K562 (cell line): ENCODE data around the gene GREB1. TPM values are rescaled to one million over a fixed set of nuclear protein-coding genes. Genes with fewer than 3 reads are reported as not detected.

Experiments used
- ATAC-seq: fragments of 200-7000 bp; cut with Tn5 transposase; 3 replicates; pipeline ENCODE4 v1.9.1; 2020; ENCODE audit warnings: moderate library complexity
- BruUV-seq: library from RNA; stranded (reverse); fragments of 400-500 nt; replicated peaks from 2 replicates; lab custom pipeline; 2021; lab: Mats Ljungman, UMichigan
- CTCF ChIA-PET: fragments of 300-600 bp; formaldehyde crosslinking; extraction: SDS; loops from one replicate; lab custom pipeline; 2021; ENCODE audit warnings: low intra/inter-chr PET ratio; lab: Yijun Ruan, JAX
- POLR2A ChIA-PET: fragments of 300-600, 350-650 bp; sonication (Branson Sonifier 250); formaldehyde crosslinking; extraction: SDS; loops from one replicate; lab custom pipeline; 2021; ENCODE audit warnings: antibody characterized with exemption, inconsistent platforms; lab: Yijun Ruan, JAX
- DNase-seq, 4 experiments: peaks; one replicate each; pipeline versions ENCODE4 v3.0.0 to v3.0.0-alpha.2; 2011 to 2018; ENCODE audit warnings: low spot score in 3 of 4, mixed read lengths in 3 of 4; ENCODE audit errors: extremely low read depth in 1 of 4
- FAIRE-seq: peaks from 2 replicates; lab custom pipeline; 2011; peaks lifted over from hg19 to GRCh38; lab: Jason Lieb, UNC
- H2AFZ ChIP-seq: 2 replicates; pipeline ENCODE4 v1.6.0; 2011; ENCODE audit warnings: low read depth, low read length, control low read depth, inconsistent platforms
- H3K27ac ChIP-seq: fragments of 200-600 bp; 3 replicates; pipeline ENCODE4 v1.8.0; 2011; ENCODE audit warnings: low read depth, mild to moderate bottlenecking, control low read depth, inconsistent platforms, low read length, moderate library complexity, mixed read lengths; ENCODE audit errors: extremely low read depth
- H3K27me3 ChIP-seq, 2 experiments: fragments of 300-600 bp in 1 of 2; 2 replicates in 1 of 2; 3 replicates in 1 of 2; pipeline versions ENCODE4 v1.6.0 to v1.8.0; 2011; ENCODE audit warnings: inconsistent platforms in 2 of 2, low read length in 2 of 2, mild to moderate bottlenecking in 1 of 2, mixed read lengths in 1 of 2, moderate library complexity in 1 of 2; ENCODE audit not compliant: control insufficient read depth in 2 of 2, insufficient read depth in 2 of 2
- H3K36me3 ChIP-seq: fragments of 300-600 bp; 3 replicates; pipeline ENCODE4 v1.8.0; 2011; ENCODE audit warnings: mild to moderate bottlenecking, low read length, inconsistent platforms; ENCODE audit not compliant: control insufficient read depth, insufficient read depth
- H3K4me1 ChIP-seq, 2 experiments: fragments of 200-600 bp in 1 of 2; replicated peaks in 1 of 2; 2 replicates in 1 of 2; 3 replicates in 1 of 2; pipeline versions ENCODE4 v1.5.1 to v1.8.0; 2011; ENCODE audit warnings: inconsistent platforms in 2 of 2, low read length in 2 of 2, mild to moderate bottlenecking in 1 of 2, mixed read lengths in 1 of 2, moderate library complexity in 1 of 2; ENCODE audit not compliant: control insufficient read depth in 2 of 2, insufficient read depth in 2 of 2
- H3K4me2 ChIP-seq: 2 replicates; pipeline ENCODE4 v1.6.1; 2011; ENCODE audit warnings: low read length, control low read depth, inconsistent platforms, mixed read lengths; ENCODE audit not compliant: insufficient read depth
- H3K4me3 ChIP-seq: fragments of 200-600 bp; sonication (generic), shearing (Covaris generic); 2 replicates; pipeline ENCODE4 v1.5.1; 2016; ENCODE audit warnings: control low read depth, inconsistent platforms
- H3K79me2 ChIP-seq: fragments of 200-600 bp; 3 replicates; pipeline ENCODE4 v1.8.0; 2011; ENCODE audit warnings: low read length, inconsistent platforms; ENCODE audit not compliant: control insufficient read depth, insufficient read depth
- H3K9ac ChIP-seq, 2 experiments: 2 replicates each; pipeline versions ENCODE4 v1.6.0 to v1.6.1; 2011; ENCODE audit warnings: low read depth in 2 of 2, low read length in 2 of 2, control low read depth in 1 of 2, inconsistent platforms in 1 of 2, mild to moderate bottlenecking in 1 of 2, mixed read lengths in 1 of 2; ENCODE audit not compliant: insufficient read depth in 1 of 2
- H3K9me1 ChIP-seq: one replicate; pipeline ENCODE4 v1.6.0; 2011; ENCODE audit warnings: inconsistent platforms, mild to moderate bottlenecking, low read length, moderate library complexity; ENCODE audit not compliant: control insufficient read depth, insufficient read depth
- H3K9me3 ChIP-seq: replicated peaks from 2 replicates; pipeline ENCODE4 v1.5.1; 2011; ENCODE audit warnings: low read depth, low read length, inconsistent platforms; ENCODE audit not compliant: control insufficient read depth, insufficient read depth
- H4K20me1 ChIP-seq: replicated peaks from 2 replicates; pipeline ENCODE4 v1.6.1; 2011; ENCODE audit warnings: low read length, inconsistent platforms, mixed read lengths; ENCODE audit not compliant: control insufficient read depth, insufficient read depth
- ARID3B ChIP-seq: fragments of 250-450 bp; sonication (Bioruptor Pico); IDR thresholded peaks from 2 replicates; pipeline ENCODE4 v1.4.0; 2020; ENCODE audit warnings: borderline replicate concordance
- CBX1 ChIP-seq: sonication (generic); IDR thresholded peaks from 2 replicates; pipeline ENCODE4 v1.6.1; 2016; ENCODE audit warnings: antibody characterized with exemption, low read depth, mild to moderate bottlenecking
- COPS2 ChIP-seq: fragments of 450-650 bp; conservative IDR thresholded peaks from 2 replicates; pipeline ENCODE4 v1.6.1; 2016; ENCODE audit warnings: mild to moderate bottlenecking, moderate library complexity
- E2F4 ChIP-seq: sonication (generic); formaldehyde crosslinking; IDR thresholded peaks from 2 replicates; pipeline ENCODE4 v1.8.0; 2022; ENCODE audit warnings: mild to moderate bottlenecking, low read depth, missing genetic modification reagents
- EGR1 ChIP-seq: fragments of 450-650 bp; conservative IDR thresholded peaks from 2 replicates; pipeline ENCODE4 v1.6.1; 2017; ENCODE audit warnings: mild to moderate bottlenecking
- FIP1L1 ChIP-seq: fragments of 200-400 bp; formaldehyde crosslinking; IDR thresholded peaks from 2 replicates; pipeline ENCODE4 v1.6.1; 2018; ENCODE audit warnings: mild to moderate bottlenecking, low read depth, low read length; ENCODE audit not compliant: poor library complexity, severe bottlenecking
- JUN ChIP-seq, 2 experiments: sonication (generic) in 1 of 2; formaldehyde crosslinking in 1 of 2; IDR thresholded peaks; 2 replicates each; pipeline versions ENCODE4 v1.6.1 to v1.8.0; 2012 to 2022; ENCODE audit warnings: borderline replicate concordance in 2 of 2, mild to moderate bottlenecking in 2 of 2, improper control_type of control experiment in 1 of 2, low read depth in 1 of 2, low read length in 1 of 2, missing genetic modification reagents in 1 of 2
- KAT2B ChIP-seq: IDR thresholded peaks from one replicate; pipeline ENCODE4 v1.6.1; 2012; ENCODE audit warnings: low read depth, mild to moderate bottlenecking, control low read depth, inconsistent platforms, low read length, moderate library complexity
- MXI1 ChIP-seq: IDR thresholded peaks from 2 replicates; pipeline ENCODE4 v1.6.1; 2011; ENCODE audit warnings: low read depth, mild to moderate bottlenecking, improper control_type of control experiment, low read length
- NFATC3 ChIP-seq: fragments of 450-650 bp; IDR thresholded peaks from 2 replicates; pipeline ENCODE4 v1.6.1; 2017; ENCODE audit warnings: mild to moderate bottlenecking
- NFRKB ChIP-seq: fragments of 450-650 bp; IDR thresholded peaks from 2 replicates; pipeline ENCODE4 v1.6.1; 2016; ENCODE audit warnings: low read depth
- POLR2A ChIP-seq: fragments of 450-650 bp; conservative IDR thresholded peaks from 2 replicates; pipeline ENCODE4 v1.6.1; 2016
- SIN3B ChIP-seq: fragments of 450-650 bp; IDR thresholded peaks from 2 replicates; pipeline ENCODE4 v1.6.1; 2017; ENCODE audit warnings: low read depth, mild to moderate bottlenecking, moderate library complexity
- ZBTB11 ChIP-seq, 3 experiments: fragments of 200-800 bp in 1 of 3; fragments of 250-450 bp in 1 of 3; fragments of 450-650 bp in 1 of 3; sonication (Bioruptor Pico) in 1 of 3; sonication (Bioruptor generic) in 1 of 3; formaldehyde crosslinking in 1 of 3; IDR thresholded peaks; 2 replicates each; pipeline versions ENCODE4 v1.6.1 to v1.8.0; 2016 to 2022; ENCODE audit warnings: mild to moderate bottlenecking in 2 of 3, missing genetic modification characterization in 2 of 3, missing compliant biosample characterization in 1 of 3, moderate library complexity in 1 of 3
- ZNF224 ChIP-seq: sonication (generic); formaldehyde crosslinking; IDR thresholded peaks from 2 replicates; pipeline ENCODE4 v1.8.0; 2022; ENCODE audit warnings: mild to moderate bottlenecking, missing genetic modification reagents
- WGBS: fragments of 100-300 bp; shearing (Covaris generic); methylation state at CpG from one replicate; pipeline ENCODE4 v1.1.6; 2016; ENCODE audit warnings: low coverage, mixed read lengths; ENCODE audit not compliant: insufficient coverage; ENCODE audit errors: missing lambda C conversion rate; 5-methylcytosine and 5-hydroxymethylcytosine counted together
- in situ Hi-C: fragments of 300-500 bp; cut with MboI; formaldehyde crosslinking; loops from 4 replicates; pipeline ENCODE4 v1.15.0; 2018; ENCODE audit warnings: inconsistent platforms, mixed read lengths
- intact Hi-C: fragments of 100-400 bp; cut with micrococcal nuclease; formaldehyde crosslinking; loops from 2 replicates; pipeline ENCODE4 v1.14.2; 2022
- polyA plus RNA-seq, 8 experiments: library from polyadenylated mRNA; depleted of rRNA in 4 of 8; stranded (reverse) in 5 of 8; unstranded in 3 of 8; fragments of >200 nt; fragmentation: Nextera tagmentation in 2 of 8; fragmentation: Illumina TruSeq in 1 of 8; extraction: Ambion mirVana in 2 of 8; extraction: Trizol in 1 of 8; gene quantifications; 2 replicates each; pipeline versions ENCODE4 v1.2.1 to v1.2.3, GENCODE V29; 2011 to 2014; ENCODE audit warnings: inconsistent platforms in 1 of 8, missing spikeins in 1 of 8
- total RNA-seq, 7 experiments: library from RNA; depleted of rRNA in 6 of 7; stranded (reverse); fragments of >200 nt in 6 of 7; fragmentation: Illumina TruSeq in 2 of 7; extraction: Trizol in 2 of 7; gene quantifications; 2 replicates each; pipeline versions ENCODE4 v1.2.1 to v1.2.3, GENCODE V29; 2011 to 2021; ENCODE audit warnings: low replicate concordance in 1 of 7

The GREB1 gene
- total and polyA plus RNA-seq, 9 of the 15 experiments (the other 6 are each of a cell fraction or from before 2014, with no cell fraction given): 0.04 to 0.86 (median 0.10) TPM; not detected in 1

GRCh38 chr2:11588228-11589110 lies 54.6 kb downstream of the GREB1 start:
- H3K36me3 ChIP-seq: no peaks in the 10 kb centered on the region
- no peak for FAIRE-seq
- no peaks in the 10 kb centered on the region for H3K9me3 ChIP-seq
- no TSS peak for BruUV-seq
- H4K20me1 ChIP-seq: peaks cover 5% of the 10 kb centered on the region
- H3K9ac ChIP-seq: no peak overlapping the region
- in situ Hi-C loops (no loop called here), intact Hi-C loops (loop anchor here (1.0 to 10.0 kb wide), 2 partner anchors 94 to 364 kb away; no protein-coding TSS in a partner anchor)
- no peak overlapping the region for H3K27ac ChIP-seq
- CTCF ChIA-PET: interaction anchor here (0.6 to 1.0 kb wide), 2 partner anchors 54 to 105 kb away, joined by 3 to 4 read pairs; no protein-coding TSS in a partner anchor
- no peak overlapping the region for H3K4me2 ChIP-seq
- no peaks in the 10 kb centered on the region for H3K79me2 ChIP-seq
- peaks cover 48 to 89% of the 10 kb centered on the region in 2 experiments for H3K27me3 ChIP-seq
- H3K4me1 ChIP-seq: peaks cover 3 to 6% of the 10 kb centered on the region in 2 experiments; a peak in 2 of 5 replicates
- no peak overlapping the region for H2AFZ ChIP-seq
- ATAC-seq: no peak
- DNase-seq: no peak
- 2% methylated on average over 21 of the region's 21 CpGs for WGBS
- POLR2A ChIA-PET: interaction anchor here (0.6 kb wide), 3 partner anchors 123 to 503 kb away, joined by 3 read pairs; no protein-coding TSS in a partner anchor
- H3K9me1 ChIP-seq: no peaks in the 10 kb centered on the region
- H3K4me3 ChIP-seq: no peak overlapping the region
- TF ChIP-seq COPS2 (no peak), SIN3B (no peak), ZNF224 (CRISPR knock-in tag) (no peak), JUN (IDR thresholded peaks at IDR 0.05; ENCODE audit: borderline replicate concordance, low read depth, low read length) (no peak), JUN (CRISPR knock-in tag; IDR thresholded peaks at IDR 0.05; ENCODE audit: borderline replicate concordance) (no peak), EGR1 (no peak), NFATC3 (no peak), POLR2A (no peak), CBX1 (no peak), NFRKB (no peak), E2F4 (CRISPR knock-in tag) (no peak), ZBTB11 (CRISPR knock-in tag; IDR thresholded peaks at IDR 0.05) (no peak), KAT2B (no peak), ARID3B (no peak), FIP1L1 (no peak), MXI1 (no peak)
